Measurements from ENCODE around the gene PNKP.

DNA sequence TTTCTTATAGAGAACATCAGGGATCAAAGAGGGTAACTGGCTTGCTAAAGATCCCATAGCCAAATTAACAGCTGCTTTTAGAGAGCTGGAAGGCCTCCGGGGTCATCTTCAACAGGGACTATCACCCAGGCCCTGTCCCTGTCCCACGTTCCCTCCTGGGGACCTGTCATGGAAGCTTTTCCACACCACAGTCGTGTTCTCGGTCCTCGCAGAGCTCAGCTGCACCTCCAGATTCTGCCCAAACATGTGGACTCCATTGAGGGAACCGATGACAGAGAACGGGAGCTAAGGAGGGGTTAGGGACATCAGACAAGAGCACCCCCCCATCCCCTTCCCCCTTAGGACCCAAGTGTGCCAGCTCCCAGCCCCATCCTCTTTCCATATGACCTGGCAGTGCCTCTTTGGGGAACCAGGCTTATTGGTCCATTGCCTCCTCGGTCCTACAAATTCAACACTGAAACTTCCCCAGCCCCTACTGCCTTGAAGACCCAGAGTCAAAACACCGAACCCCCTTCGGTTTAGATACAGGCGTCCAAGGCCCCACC is 54.9 kb downstream of the PNKP start:
- TF ChIP-seq, protein P1, sequence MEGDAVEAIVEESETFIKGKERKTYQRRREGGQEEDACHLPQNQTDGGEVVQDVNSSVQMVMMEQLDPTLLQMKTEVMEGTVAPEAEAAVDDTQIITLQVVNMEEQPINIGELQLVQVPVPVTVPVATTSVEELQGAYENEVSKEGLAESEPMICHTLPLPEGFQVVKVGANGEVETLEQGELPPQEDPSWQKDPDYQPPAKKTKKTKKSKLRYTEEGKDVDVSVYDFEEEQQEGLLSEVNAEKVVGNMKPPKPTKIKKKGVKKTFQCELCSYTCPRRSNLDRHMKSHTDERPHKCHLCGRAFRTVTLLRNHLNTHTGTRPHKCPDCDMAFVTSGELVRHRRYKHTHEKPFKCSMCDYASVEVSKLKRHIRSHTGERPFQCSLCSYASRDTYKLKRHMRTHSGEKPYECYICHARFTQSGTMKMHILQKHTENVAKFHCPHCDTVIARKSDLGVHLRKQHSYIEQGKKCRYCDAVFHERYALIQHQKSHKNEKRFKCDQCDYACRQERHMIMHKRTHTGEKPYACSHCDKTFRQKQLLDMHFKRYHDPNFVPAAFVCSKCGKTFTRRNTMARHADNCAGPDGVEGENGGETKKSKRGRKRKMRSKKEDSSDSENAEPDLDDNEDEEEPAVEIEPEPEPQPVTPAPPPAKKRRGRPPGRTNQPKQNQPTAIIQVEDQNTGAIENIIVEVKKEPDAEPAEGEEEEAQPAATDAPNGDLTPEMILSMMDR (IDR thresholded peaks at IDR 0.05), result no peak
- no peak for TF ChIP-seq POLR2AphosphoS5 (IDR thresholded peaks at IDR 0.05; ENCODE audit: insufficient read depth in 1 of 2, low read depth in 1 of 2)
- no peak for TF ChIP-seq POLR2A (IDR thresholded peaks at IDR 0.05)
